ENCODE data around the gene RPL3.

RPL3 gene

DNA sequence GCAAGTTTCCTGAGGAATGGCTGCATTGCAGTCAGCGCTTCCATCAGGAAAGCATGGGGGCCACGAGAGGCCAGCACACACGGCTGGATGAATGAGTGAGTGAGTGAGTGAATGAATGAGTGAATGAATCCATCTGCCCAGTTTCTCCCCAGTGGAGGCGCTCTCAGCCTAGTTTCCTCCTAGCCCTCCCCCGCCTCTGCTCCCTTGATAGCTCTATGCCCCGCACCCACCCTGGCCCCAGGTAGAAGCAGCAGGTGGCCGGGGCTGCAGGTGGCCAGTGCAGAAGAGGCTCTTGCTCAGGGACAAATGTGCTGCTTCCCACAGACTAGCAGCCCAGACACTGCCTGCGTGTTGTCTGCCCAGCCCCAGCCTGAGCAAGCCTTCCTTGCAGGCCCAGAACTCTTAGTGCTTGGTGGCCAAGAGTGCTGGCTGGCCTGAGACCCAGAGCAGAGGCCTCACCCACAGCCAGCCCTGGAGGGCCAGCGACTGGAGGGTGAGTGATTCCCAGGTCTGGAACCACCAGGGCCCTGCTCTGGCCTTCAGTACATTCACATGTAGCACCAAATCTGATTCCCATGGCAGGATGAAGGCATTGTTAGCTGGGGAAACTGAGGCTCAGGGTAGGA is 43.5 kb downstream of the RPL3 start:
- TF ChIP-seq TAF1 (IDR thresholded peaks at IDR 0.05; ENCODE audit: borderline replicate concordance, insufficient read depth, low read length) (no peak), FOXP2 (optimal IDR thresholded peaks at IDR 0.05; ENCODE audit: borderline replicate concordance, extremely low read depth, extremely low read length, insufficient read depth) (no peak), POLR2AphosphoS5 (IDR thresholded peaks at IDR 0.05; ENCODE audit: low read depth, low read length) (no peak), SIN3A (IDR thresholded peaks at IDR 0.05; ENCODE audit: borderline replicate concordance, insufficient read depth, low read length) (no peak)
- TF ChIP-seq, protein P1, sequence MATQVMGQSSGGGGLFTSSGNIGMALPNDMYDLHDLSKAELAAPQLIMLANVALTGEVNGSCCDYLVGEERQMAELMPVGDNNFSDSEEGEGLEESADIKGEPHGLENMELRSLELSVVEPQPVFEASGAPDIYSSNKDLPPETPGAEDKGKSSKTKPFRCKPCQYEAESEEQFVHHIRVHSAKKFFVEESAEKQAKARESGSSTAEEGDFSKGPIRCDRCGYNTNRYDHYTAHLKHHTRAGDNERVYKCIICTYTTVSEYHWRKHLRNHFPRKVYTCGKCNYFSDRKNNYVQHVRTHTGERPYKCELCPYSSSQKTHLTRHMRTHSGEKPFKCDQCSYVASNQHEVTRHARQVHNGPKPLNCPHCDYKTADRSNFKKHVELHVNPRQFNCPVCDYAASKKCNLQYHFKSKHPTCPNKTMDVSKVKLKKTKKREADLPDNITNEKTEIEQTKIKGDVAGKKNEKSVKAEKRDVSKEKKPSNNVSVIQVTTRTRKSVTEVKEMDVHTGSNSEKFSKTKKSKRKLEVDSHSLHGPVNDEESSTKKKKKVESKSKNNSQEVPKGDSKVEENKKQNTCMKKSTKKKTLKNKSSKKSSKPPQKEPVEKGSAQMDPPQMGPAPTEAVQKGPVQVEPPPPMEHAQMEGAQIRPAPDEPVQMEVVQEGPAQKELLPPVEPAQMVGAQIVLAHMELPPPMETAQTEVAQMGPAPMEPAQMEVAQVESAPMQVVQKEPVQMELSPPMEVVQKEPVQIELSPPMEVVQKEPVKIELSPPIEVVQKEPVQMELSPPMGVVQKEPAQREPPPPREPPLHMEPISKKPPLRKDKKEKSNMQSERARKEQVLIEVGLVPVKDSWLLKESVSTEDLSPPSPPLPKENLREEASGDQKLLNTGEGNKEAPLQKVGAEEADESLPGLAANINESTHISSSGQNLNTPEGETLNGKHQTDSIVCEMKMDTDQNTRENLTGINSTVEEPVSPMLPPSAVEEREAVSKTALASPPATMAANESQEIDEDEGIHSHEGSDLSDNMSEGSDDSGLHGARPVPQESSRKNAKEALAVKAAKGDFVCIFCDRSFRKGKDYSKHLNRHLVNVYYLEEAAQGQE (IDR thresholded peaks at IDR 0.05; ENCODE audit: insufficient read depth in 1 of 2, low read depth in 2 of 2, low read length in 2 of 2) = no peak

DNA sequence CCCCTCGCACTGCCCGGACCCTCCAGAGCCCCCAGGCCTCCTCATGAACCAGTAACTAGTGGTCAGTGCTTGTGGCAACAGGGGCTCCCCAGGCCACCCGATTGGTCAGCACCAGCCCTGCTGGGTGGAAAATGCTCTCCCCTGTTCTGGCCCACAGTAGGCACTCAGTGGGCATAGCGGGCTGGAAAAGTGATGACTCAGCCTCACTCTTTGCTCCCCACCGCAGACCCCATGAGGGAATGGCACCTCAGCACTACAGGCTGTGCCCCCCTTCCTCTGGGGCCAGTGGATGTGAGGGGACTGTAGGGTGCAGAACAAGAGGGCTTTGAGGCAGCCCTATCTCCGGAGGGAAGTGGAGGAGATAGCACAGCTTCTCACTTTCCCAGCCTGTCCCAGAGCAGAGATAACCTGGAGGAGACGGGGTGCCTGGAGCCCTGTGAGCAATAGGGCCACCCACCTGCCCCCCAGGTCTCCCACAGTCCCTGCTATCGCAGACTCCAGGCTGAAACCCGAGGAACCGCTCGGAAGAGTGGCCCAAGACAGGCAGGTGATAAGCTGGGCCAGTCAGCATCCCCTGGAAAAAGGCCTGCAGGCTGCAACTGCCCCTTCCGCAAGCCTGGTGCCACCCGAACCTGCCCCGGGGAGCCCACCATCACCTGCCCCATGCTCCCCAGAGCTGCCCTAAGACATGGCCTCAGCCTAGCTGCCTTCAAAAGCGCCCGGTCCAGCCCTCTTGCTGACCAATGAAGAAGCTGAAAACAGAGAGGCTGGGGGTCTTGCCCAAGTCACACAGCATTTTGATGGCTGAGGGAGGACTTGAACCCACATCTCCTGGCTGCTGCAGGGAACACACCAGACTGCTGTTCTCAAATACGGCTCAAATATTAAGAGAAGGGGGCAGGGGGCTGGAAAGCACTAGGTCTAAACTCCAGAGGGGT is 45.2 kb downstream of the RPL3 start:
- no peak for TF ChIP-seq TAF1 (IDR thresholded peaks at IDR 0.05; ENCODE audit: borderline replicate concordance, insufficient read depth, low read length)
- TF ChIP-seq POLR2AphosphoS5 (IDR thresholded peaks at IDR 0.05; ENCODE audit: low read depth, low read length) = no peak
- no peak for TF ChIP-seq SIN3A (IDR thresholded peaks at IDR 0.05; ENCODE audit: borderline replicate concordance, insufficient read depth, low read length)
- TF ChIP-seq FOXP2 (optimal IDR thresholded peaks at IDR 0.05; ENCODE audit: borderline replicate concordance, extremely low read depth, extremely low read length, insufficient read depth) = no peak
- TF ChIP-seq, protein P1 (IDR thresholded peaks at IDR 0.05; ENCODE audit: insufficient read depth in 1 of 2, low read depth in 2 of 2, low read length in 2 of 2) = no peak

DNA sequence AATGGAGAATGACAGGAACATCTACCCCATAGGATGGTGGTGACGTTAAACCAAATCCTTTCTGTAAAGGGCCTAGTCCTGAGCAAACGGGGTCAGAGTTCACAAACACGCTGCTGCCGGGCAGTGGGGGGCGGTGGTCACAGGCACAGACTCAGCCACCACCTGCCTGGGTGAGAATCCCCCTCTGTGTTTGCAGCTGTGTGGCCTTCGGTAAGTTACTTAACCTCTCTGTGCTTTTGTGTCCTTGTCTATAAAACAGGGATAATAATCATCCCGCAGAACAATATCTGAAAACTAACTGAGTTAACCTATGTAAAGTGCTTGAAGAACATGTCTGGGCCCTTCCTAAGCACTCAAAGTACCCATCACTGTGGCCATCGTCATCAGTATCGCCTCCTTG is 48.6 kb downstream of the RPL3 start:
- TF ChIP-seq FOXP2 (optimal IDR thresholded peaks at IDR 0.05; ENCODE audit: borderline replicate concordance, extremely low read depth, extremely low read length, insufficient read depth) = no peak
- TF ChIP-seq POLR2AphosphoS5 (IDR thresholded peaks at IDR 0.05; ENCODE audit: low read depth, low read length) = no peak
- TF ChIP-seq SIN3A (IDR thresholded peaks at IDR 0.05; ENCODE audit: borderline replicate concordance, insufficient read depth, low read length) = no peak
- no peak for TF ChIP-seq TAF1 (IDR thresholded peaks at IDR 0.05; ENCODE audit: borderline replicate concordance, insufficient read depth, low read length)
- TF ChIP-seq, protein P1 (IDR thresholded peaks at IDR 0.05; ENCODE audit: insufficient read depth in 1 of 2, low read depth in 2 of 2, low read length in 2 of 2) = no peak

DNA sequence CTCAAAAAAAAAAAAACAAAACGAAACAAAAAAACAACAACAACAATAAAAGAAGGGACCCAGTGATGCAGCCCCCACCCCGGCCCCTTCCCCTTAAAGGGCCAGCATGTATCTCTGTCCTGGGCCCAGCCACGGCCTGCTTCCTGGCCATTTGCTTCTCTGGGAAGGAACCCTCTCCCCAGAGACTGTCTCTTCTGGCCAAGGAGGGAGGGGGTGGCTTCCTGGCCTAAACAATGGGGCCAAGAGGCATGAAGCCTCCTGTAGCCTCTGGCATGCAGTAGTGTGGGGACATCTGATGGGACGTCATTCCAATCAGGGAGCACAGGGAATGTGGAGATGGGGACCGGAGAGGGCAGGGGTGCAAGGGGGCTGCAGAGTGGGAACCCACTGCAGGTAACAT is 49.1 kb downstream of the RPL3 start:
- TF ChIP-seq TAF1 (IDR thresholded peaks at IDR 0.05; ENCODE audit: borderline replicate concordance, insufficient read depth, low read length) = no peak
- TF ChIP-seq, protein P1 (IDR thresholded peaks at IDR 0.05; ENCODE audit: insufficient read depth in 1 of 2, low read depth in 2 of 2, low read length in 2 of 2) = no peak
- TF ChIP-seq FOXP2 (optimal IDR thresholded peaks at IDR 0.05; ENCODE audit: borderline replicate concordance, extremely low read depth, extremely low read length, insufficient read depth) = no peak
- TF ChIP-seq POLR2AphosphoS5 (IDR thresholded peaks at IDR 0.05; ENCODE audit: low read depth, low read length) = no peak
- no peak for TF ChIP-seq SIN3A (IDR thresholded peaks at IDR 0.05; ENCODE audit: borderline replicate concordance, insufficient read depth, low read length)
